OCI-LY1 (cell line): Measurements from ENCODE around the gene GCLC.

Experiments
- H2AFZ ChIP-seq: fragments of 200-600 bp; sonication (generic), shearing (Covaris generic); 2 replicates; pipeline ENCODE4 v1.6.0; 2014; ENCODE audit warnings: antibody characterized with exemption, mild to moderate bottlenecking, low read length
- H3F3A ChIP-seq: fragments of 200-600 bp; sonication (generic), shearing (Covaris generic); 2 replicates; pipeline ENCODE4 v1.6.0; 2014; ENCODE audit warnings: mild to moderate bottlenecking, antibody characterized with exemption, low read length, moderate library complexity; ENCODE audit not compliant: insufficient read depth
- H3K27ac ChIP-seq: fragments of 200-600 bp; sonication (generic); 2 replicates; pipeline ENCODE4 v1.5.1; 2014; ENCODE audit warnings: low read length, mixed run types, mild to moderate bottlenecking, low read depth; ENCODE audit not compliant: poor library complexity, severe bottlenecking
- H3K27me3 ChIP-seq: fragments of 200-600 bp; sonication (generic); 2 replicates; pipeline ENCODE4 v1.6.0; 2014; ENCODE audit warnings: antibody characterized with exemption, mild to moderate bottlenecking, low read length, moderate library complexity; ENCODE audit not compliant: insufficient read depth
- H3K36me3 ChIP-seq: fragments of 200-600 bp; sonication (generic); 2 replicates; pipeline ENCODE4 v1.6.1; 2014; ENCODE audit warnings: mild to moderate bottlenecking, antibody characterized with exemption, low read length, moderate library complexity, mixed read lengths; ENCODE audit not compliant: insufficient read depth
- H3K4me1 ChIP-seq: fragments of 200-600 bp; sonication (generic); 2 replicates; pipeline ENCODE4 v1.5.1; 2014; ENCODE audit warnings: mild to moderate bottlenecking, low read length, moderate library complexity; ENCODE audit not compliant: insufficient read depth, severe bottlenecking
- H3K4me2 ChIP-seq: fragments of 200-600 bp; sonication (generic), shearing (Covaris generic); 2 replicates; pipeline ENCODE4 v1.6.1; 2014; ENCODE audit warnings: low read length
- H3K4me3 ChIP-seq: fragments of 200-600 bp; sonication (generic); 2 replicates; pipeline ENCODE4 v1.5.1; 2014; ENCODE audit warnings: low read length, low read depth, mild to moderate bottlenecking, mixed read lengths; ENCODE audit not compliant: poor library complexity, severe bottlenecking
- H3K79me2 ChIP-seq: fragments of 200-600 bp; shearing (Covaris generic); 2 replicates; pipeline ENCODE4 v1.6.1; 2016; ENCODE audit warnings: mixed run types, low read length, mixed read lengths; ENCODE audit not compliant: insufficient read depth
- H3K9ac ChIP-seq: fragments of 200-600 bp; sonication (generic), shearing (Covaris generic); 2 replicates; pipeline ENCODE4 v1.6.1; 2014; ENCODE audit warnings: mild to moderate bottlenecking, low read length, mixed read lengths
- H3K9me2 ChIP-seq: fragments of 200-600 bp; sonication (generic), shearing (Covaris generic); 2 replicates; pipeline ENCODE4 v1.6.1; 2014; ENCODE audit warnings: low read depth, mild to moderate bottlenecking, low read length, mixed read lengths
- H3K9me3 ChIP-seq: fragments of 200-600 bp; shearing (Covaris generic); 2 replicates; pipeline ENCODE4 v1.6.1; 2014; ENCODE audit warnings: low read length, mixed read lengths
- H4K20me1 ChIP-seq: fragments of 200-600 bp; sonication (generic), shearing (Covaris generic); 2 replicates; pipeline ENCODE4 v1.6.0; 2016; ENCODE audit warnings: mild to moderate bottlenecking, low read length; ENCODE audit not compliant: insufficient read depth
- EZH2 ChIP-seq: fragments of 200-600 bp; sonication (generic), shearing (Covaris generic); IDR thresholded peaks from 2 replicates; pipeline ENCODE4 v1.8.0; 2017; ENCODE audit warnings: borderline replicate concordance, mixed run types, mild to moderate bottlenecking, antibody characterized with exemption, low read length, moderate library complexity, mixed read lengths
- TF ChIP-seq, protein P1 (sequence below): fragments of 200-600 bp; sonication (generic), shearing (Covaris generic); IDR thresholded peaks from 2 replicates; pipeline ENCODE4 v1.5.1; 2017; ENCODE audit warnings: mild to moderate bottlenecking, antibody characterized with exemption, low read length, moderate library complexity, mixed read lengths

Gene GCLC

DNA sequence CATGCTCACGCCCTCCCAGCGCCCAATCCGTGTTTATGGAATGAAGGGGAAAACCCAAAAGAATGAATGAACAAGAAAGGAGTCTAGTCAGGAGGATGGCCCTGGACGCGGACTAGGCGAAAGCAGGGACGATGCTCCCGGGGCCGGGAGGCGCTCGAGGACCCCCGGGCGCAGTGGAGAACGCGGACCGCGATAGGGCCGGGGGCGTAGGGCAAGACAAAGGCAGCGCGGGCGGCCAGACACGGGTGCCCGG is 758 bp downstream of the GCLC start:
- Histone ChIP-seq H3K79me2 (peaks cover 42% of the 10 kb centered on the region), H2AFZ (no peak overlapping the region), H3K36me3 (peaks cover 8% of the 10 kb centered on the region; the same call in 1 of the 2 replicates), H3K9ac (peak overlapping the region; percentile 79), H3K27ac (peak overlapping the region; percentile 29), H3K27me3 (no peaks in the 10 kb centered on the region), H3K4me3 (peak overlapping the region; percentile 76), H3F3A (no peaks in the 10 kb centered on the region), H3K4me1 (peaks cover 54% of the 10 kb centered on the region), H3K4me2 (peak overlapping the region; percentile 95), H3K9me3 (no peaks in the 10 kb centered on the region), H3K9me2 (no peaks in the 10 kb centered on the region), H4K20me1 (no peaks in the 10 kb centered on the region)
- TF ChIP-seq EZH2, result no peak
- TF ChIP-seq, protein P1, sequence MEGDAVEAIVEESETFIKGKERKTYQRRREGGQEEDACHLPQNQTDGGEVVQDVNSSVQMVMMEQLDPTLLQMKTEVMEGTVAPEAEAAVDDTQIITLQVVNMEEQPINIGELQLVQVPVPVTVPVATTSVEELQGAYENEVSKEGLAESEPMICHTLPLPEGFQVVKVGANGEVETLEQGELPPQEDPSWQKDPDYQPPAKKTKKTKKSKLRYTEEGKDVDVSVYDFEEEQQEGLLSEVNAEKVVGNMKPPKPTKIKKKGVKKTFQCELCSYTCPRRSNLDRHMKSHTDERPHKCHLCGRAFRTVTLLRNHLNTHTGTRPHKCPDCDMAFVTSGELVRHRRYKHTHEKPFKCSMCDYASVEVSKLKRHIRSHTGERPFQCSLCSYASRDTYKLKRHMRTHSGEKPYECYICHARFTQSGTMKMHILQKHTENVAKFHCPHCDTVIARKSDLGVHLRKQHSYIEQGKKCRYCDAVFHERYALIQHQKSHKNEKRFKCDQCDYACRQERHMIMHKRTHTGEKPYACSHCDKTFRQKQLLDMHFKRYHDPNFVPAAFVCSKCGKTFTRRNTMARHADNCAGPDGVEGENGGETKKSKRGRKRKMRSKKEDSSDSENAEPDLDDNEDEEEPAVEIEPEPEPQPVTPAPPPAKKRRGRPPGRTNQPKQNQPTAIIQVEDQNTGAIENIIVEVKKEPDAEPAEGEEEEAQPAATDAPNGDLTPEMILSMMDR, result no peak

DNA sequence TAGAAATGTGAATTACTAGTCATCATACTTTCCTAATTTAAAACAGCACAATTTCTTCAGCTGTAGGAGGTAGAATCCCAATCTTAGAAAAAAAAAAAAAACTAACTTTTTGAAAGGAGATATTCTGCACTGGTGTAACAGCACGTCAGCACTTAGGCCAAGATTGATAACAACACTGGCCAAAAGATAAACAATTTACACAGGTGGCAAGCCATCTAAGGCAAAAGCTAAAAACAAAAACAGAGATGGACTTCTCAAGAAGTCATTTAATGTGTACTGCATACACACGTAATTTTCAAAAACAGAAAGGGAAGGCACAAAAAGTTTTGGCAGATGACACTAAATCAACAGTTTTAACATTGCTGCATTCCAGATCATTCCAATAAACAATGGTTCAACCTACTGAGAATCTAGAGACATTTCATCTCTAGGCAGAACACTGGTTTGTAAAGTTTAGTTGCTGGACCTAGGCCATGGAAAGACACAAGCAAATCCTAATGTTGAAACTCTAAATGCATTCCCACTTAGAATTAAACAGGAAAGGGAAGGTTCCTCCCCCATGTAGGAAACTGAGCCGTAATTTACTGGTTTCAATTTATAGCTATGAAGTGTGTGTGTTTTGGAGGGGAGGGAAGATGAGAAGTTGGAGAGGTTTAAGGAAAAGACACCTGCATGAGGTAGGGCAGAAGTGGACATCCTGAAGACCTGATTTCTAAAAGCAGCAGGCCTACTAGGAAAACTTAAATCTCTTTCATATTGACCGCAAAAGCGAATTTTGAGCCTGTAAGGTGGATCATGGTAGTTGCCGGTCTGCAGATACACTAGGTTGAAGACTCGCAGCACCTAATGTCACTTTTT is 1.3 kb downstream of the GCLC start:
- Histone ChIP-seq H3K79me2 (peaks cover 48% of the 10 kb centered on the region), H3K27ac (peak overlapping the region; percentile 29), H4K20me1 (no peaks in the 10 kb centered on the region)

DNA sequence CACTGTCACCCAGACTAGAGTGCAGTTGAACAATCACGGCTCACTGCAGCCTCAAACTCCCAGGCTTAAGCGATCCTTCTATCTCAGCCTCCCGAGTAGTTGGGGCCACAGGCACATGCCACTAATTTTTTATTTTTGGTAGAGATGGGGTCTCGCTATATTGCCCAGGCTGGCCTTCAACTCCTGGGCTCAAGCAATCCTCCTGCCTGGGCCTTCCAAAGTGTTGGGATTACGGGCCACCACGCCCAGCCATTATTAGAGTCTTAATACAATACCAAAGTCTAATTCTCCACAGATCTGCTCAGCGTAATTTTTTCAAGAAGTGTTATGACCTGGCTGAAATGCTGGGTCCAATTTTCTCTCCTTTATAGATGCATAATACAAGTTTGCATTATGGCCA is 3.0 kb downstream of the GCLC start:
- Histone ChIP-seq H3K4me3 (no peak overlapping the region), H3K9me3 (peaks cover under 1% of the 10 kb centered on the region; the same call in 1 of the 2 replicates), H3K79me2 (peaks cover 62% of the 10 kb centered on the region), H3K27me3 (no peaks in the 10 kb centered on the region), H3K4me2 (no peak overlapping the region; the same call in 1 of the 2 replicates), H2AFZ (no peak overlapping the region), H3K36me3 (peaks cover 13% of the 10 kb centered on the region; the same call in 1 of the 2 replicates), H4K20me1 (no peaks in the 10 kb centered on the region), H3K4me1 (peaks cover 44% of the 10 kb centered on the region), H3K9ac (no peak overlapping the region), H3K27ac (no peak overlapping the region), H3K9me2 (no peaks in the 10 kb centered on the region), H3F3A (no peaks in the 10 kb centered on the region)
- TF ChIP-seq EZH2, result no peak
- TF ChIP-seq, protein P1, result no peak

More for the DNA sequence above, 1.3 kb downstream of the GCLC start:
- H3K4me2 ChIP-seq, result peak overlapping the region; percentile 95
- no peaks in the 10 kb centered on the region for H3K27me3 ChIP-seq
- H3K9me3 ChIP-seq, result no peaks in the 10 kb centered on the region
- H3K4me3 ChIP-seq, result peak overlapping the region; percentile 76
- peaks cover 13% of the 10 kb centered on the region; the same call in 1 of the 2 replicates for H3K36me3 ChIP-seq
- H3K9ac ChIP-seq, result peak overlapping the region; percentile 79
- H2AFZ ChIP-seq, result no peak overlapping the region
- TF ChIP-seq, protein P1, result no peak
- TF ChIP-seq EZH2, result no peak
- no peaks in the 10 kb centered on the region for H3F3A ChIP-seq
- H3K9me2 ChIP-seq, result no peaks in the 10 kb centered on the region
- peaks cover 54% of the 10 kb centered on the region for H3K4me1 ChIP-seq
